ENCODE data around the gene NCR3LG1.

GRCh38 chr11:17389957-17390649 lies 38.5 kb downstream of the NCR3LG1 start:
- TF ChIP-seq CTCF (IDR thresholded peaks at IDR 0.05; ENCODE audit: low read depth, low read length) (no peak), MYC (IDR thresholded peaks at IDR 0.05; ENCODE audit: low read depth, low read length) (no peak), MAX (IDR thresholded peaks at IDR 0.05; ENCODE audit: low read depth, low read length) (no peak)

Data from NB4 (cell line).